OCI-LY1 (cell line): ENCODE results near the gene TAB3.

Experiments
- EZH2 ChIP-seq: fragments of 200-600 bp; sonication (generic), shearing (Covaris generic); IDR thresholded peaks from 2 replicates; pipeline ENCODE4 v1.8.0; 2017; ENCODE audit warnings: borderline replicate concordance, mixed run types, mild to moderate bottlenecking, antibody characterized with exemption, low read length, moderate library complexity, mixed read lengths
- TF ChIP-seq, protein P1 (sequence below): fragments of 200-600 bp; sonication (generic), shearing (Covaris generic); IDR thresholded peaks from 2 replicates; pipeline ENCODE4 v1.5.1; 2017; ENCODE audit warnings: mild to moderate bottlenecking, antibody characterized with exemption, low read length, moderate library complexity, mixed read lengths

DNA sequence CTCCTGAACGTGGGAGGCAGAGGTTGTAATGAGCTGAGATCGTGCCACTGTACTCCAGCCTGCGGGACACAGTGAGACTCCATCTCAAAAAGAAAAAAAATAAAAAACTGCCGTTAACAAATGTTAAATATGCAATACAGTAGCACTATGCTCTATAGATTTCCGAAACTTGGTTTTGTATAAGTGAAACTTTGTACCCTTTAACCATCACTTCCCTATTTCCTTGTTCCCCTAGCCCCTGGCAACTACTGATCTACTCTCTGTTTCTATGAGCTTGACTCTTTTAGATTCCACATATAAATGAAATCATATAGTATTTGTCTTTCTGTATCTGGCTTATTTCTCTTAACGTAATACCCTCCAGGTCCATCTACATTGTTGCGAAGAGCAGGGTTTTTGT lies 74.1 kb downstream of the TAB3 start:
- TF ChIP-seq, protein P1, sequence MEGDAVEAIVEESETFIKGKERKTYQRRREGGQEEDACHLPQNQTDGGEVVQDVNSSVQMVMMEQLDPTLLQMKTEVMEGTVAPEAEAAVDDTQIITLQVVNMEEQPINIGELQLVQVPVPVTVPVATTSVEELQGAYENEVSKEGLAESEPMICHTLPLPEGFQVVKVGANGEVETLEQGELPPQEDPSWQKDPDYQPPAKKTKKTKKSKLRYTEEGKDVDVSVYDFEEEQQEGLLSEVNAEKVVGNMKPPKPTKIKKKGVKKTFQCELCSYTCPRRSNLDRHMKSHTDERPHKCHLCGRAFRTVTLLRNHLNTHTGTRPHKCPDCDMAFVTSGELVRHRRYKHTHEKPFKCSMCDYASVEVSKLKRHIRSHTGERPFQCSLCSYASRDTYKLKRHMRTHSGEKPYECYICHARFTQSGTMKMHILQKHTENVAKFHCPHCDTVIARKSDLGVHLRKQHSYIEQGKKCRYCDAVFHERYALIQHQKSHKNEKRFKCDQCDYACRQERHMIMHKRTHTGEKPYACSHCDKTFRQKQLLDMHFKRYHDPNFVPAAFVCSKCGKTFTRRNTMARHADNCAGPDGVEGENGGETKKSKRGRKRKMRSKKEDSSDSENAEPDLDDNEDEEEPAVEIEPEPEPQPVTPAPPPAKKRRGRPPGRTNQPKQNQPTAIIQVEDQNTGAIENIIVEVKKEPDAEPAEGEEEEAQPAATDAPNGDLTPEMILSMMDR, result no peak
- no peak for TF ChIP-seq EZH2
